KG1 (cell line): Measurements from ENCODE around the gene ZAP70.

Experiments
- DNase-seq: peaks from one replicate; lab custom pipeline; 2025; lab: John Stamatoyannopoulos, UW

ZAP70 gene

GRCh38 chr2:97788986-97789644 is 75.7 kb downstream of the ZAP70 start:
- DNase-seq: no peak
